ENCODE measurements around the gene USF2. TPM values are rescaled to one million over a fixed set of nuclear protein-coding genes. Genes with fewer than 3 reads are reported as not detected.
A peak's percentile ranks its signal among the peaks of the same experiment; 100 is the strongest.

USF2 gene
- total and polyA plus RNA-seq, 2 of the 8 experiments (the other 6 are each of a cell fraction or from before 2014, with no cell fraction given): 74.1 to 109 TPM

- H3K79me1 ChIP-seq (ENCODE audit: low read depth, low read length): no peaks in the 10 kb centered on the region
- no peak overlapping the region for H3K4ac ChIP-seq (replicated peaks; ENCODE audit: insufficient read length, low read depth, low read length)
- 0 out of 4 replicates have a peak, but pooled peaks cover 0 to 2% of the 10 kb centered on the region in 2 experiments for H3K9me3 ChIP-seq (ENCODE audit: insufficient read depth in 2 of 2, low read depth in 1 of 2, low read length in 1 of 2)
- no peak overlapping the region for H2BK5ac ChIP-seq (ENCODE audit: low read depth, low read length)
- CTCF ChIA-PET (ENCODE audit: partially characterized antibody): interaction anchor here (1.3 kb wide), 1 partner anchor 15 kb away, joined by 4 read pairs; no protein-coding TSS in a partner anchor
- no peak overlapping the region for H2AK5ac ChIP-seq (ENCODE audit: low read depth, low read length)
- H3K36me3 ChIP-seq (ENCODE audit: control insufficient read depth in 2 of 4, insufficient read depth in 4 of 4, low read length in 3 of 4): no peaks in the 10 kb centered on the region
- no peak overlapping the region for H3K9ac ChIP-seq (replicated peaks in 1 of 4; ENCODE audit: extremely low read depth in 1 of 4, low read depth in 3 of 4, low read length in 3 of 4)
- H2BK15ac ChIP-seq (ENCODE audit: low read length): no peak overlapping the region
- H4K20me1 ChIP-seq (replicated peaks in 1 of 2; ENCODE audit: control insufficient read depth in 1 of 2, insufficient read depth in 2 of 2, low read length in 2 of 2): no peaks in the 10 kb centered on the region
- no peak overlapping the region for H3K23ac ChIP-seq (ENCODE audit: insufficient read length)
- no peaks in the 10 kb centered on the region for H3K79me2 ChIP-seq (ENCODE audit: control insufficient read depth in 1 of 2, insufficient read depth in 2 of 2, low read length in 2 of 2)
- no peak overlapping the region for H3K56ac ChIP-seq (replicated peaks; ENCODE audit: insufficient read length, low read depth, low read length)
- H2BK120ac ChIP-seq (replicated peaks; ENCODE audit: low read depth, low read length): no peak overlapping the region
- DNase-seq (ENCODE audit: low read depth in 1 of 2, low spot score in 2 of 2) (no peak), FAIRE-seq (no peak)
- no peak overlapping the region for H4K91ac ChIP-seq (replicated peaks; ENCODE audit: insufficient read length, low read length)
- no peak overlapping the region for H3K18ac ChIP-seq (ENCODE audit: extremely low read depth, low read length)
- H2AFZ ChIP-seq (ENCODE audit: low read length): no peak overlapping the region
- H3K27ac ChIP-seq (ENCODE audit: low read depth, low read length): no peak overlapping the region
- no peak overlapping the region for H2BK12ac ChIP-seq (ENCODE audit: low read depth, low read length)
- H3K14ac ChIP-seq (ENCODE audit: insufficient read length): no peak overlapping the region
- H4K5ac ChIP-seq (ENCODE audit: insufficient read length, low read depth, low read length): no peak overlapping the region
- H3K4me2 ChIP-seq (ENCODE audit: insufficient read depth in 1 of 2, low read depth in 2 of 2, low read length in 2 of 2): no peak overlapping the region
- TF ChIP-seq, protein P1, sequence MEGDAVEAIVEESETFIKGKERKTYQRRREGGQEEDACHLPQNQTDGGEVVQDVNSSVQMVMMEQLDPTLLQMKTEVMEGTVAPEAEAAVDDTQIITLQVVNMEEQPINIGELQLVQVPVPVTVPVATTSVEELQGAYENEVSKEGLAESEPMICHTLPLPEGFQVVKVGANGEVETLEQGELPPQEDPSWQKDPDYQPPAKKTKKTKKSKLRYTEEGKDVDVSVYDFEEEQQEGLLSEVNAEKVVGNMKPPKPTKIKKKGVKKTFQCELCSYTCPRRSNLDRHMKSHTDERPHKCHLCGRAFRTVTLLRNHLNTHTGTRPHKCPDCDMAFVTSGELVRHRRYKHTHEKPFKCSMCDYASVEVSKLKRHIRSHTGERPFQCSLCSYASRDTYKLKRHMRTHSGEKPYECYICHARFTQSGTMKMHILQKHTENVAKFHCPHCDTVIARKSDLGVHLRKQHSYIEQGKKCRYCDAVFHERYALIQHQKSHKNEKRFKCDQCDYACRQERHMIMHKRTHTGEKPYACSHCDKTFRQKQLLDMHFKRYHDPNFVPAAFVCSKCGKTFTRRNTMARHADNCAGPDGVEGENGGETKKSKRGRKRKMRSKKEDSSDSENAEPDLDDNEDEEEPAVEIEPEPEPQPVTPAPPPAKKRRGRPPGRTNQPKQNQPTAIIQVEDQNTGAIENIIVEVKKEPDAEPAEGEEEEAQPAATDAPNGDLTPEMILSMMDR (IDR thresholded peaks at IDR 0.05; ENCODE audit: control extremely low read depth in 1 of 3, insufficient read depth in 1 of 3, low read depth in 1 of 3, low read length in 3 of 3): no peak
- no peak for TF ChIP-seq POU5F1 (IDR thresholded peaks at IDR 0.05; ENCODE audit: low read depth, low read length)
- no peak for TF ChIP-seq CHD2 (IDR thresholded peaks at IDR 0.05; ENCODE audit: low read length)
- no peak for TF ChIP-seq CEBPB (IDR thresholded peaks at IDR 0.05; ENCODE audit: low read depth, low read length)
- no peak for TF ChIP-seq SIRT6 (IDR thresholded peaks at IDR 0.05; ENCODE audit: low read length)
- TF ChIP-seq GTF2F1 (IDR thresholded peaks at IDR 0.05; ENCODE audit: borderline replicate concordance, low read depth, low read length): no peak
- TF ChIP-seq KDM1A (IDR thresholded peaks at IDR 0.05; ENCODE audit: borderline replicate concordance, low read length): peak; percentile 20; the same call in 1 of the 2 replicates
- H3K23me2 ChIP-seq (ENCODE audit: low read depth, low read length): no peaks in the 10 kb centered on the region
- no peaks in the 10 kb centered on the region for H3K4me1 ChIP-seq (replicated peaks in 1 of 4; ENCODE audit: control insufficient read depth in 3 of 4, insufficient read depth in 4 of 4, low read length in 3 of 4)
- no peak overlapping the region for H2BK20ac ChIP-seq (ENCODE audit: low read length)
- H4K8ac ChIP-seq (ENCODE audit: extremely low read depth, insufficient read depth, low read length): no peak overlapping the region
- H3K4me3 ChIP-seq (ENCODE audit: extremely low read depth in 1 of 4, insufficient read depth in 2 of 4, low read depth in 3 of 4, low read length in 4 of 4): no peak overlapping the region
- H3K27me3 ChIP-seq (replicated peaks in 1 of 4; ENCODE audit: control insufficient read depth in 3 of 4, extremely low read depth in 1 of 4, insufficient read depth in 3 of 4, low read length in 3 of 4): no peaks in the 10 kb centered on the region
- POLR2A ChIA-PET (ENCODE audit: partially characterized antibody): no interaction called here
- WGBS, 2 experiments (ENCODE audit: extremely low coverage in 1 of 2, insufficient coverage in 1 of 2, insufficient read length in 1 of 2, insufficient replicate concordance in 2 of 2, low coverage in 1 of 2, low lambda C conversion rate in 2 of 2, missing lambda C conversion rate in 1 of 2): 89% methylated on average over 9 of the region's 9 CpGs; no CpG with 5 or more reads in 1 of the 2 experiments
Observed at GRCh38 chr19:35322014-35322413, 53.3 kb downstream of the USF2 start.

Data from H1 (cell line).